KOPT-K1 (cell line): ENCODE data around the gene LUC7L3.
"Not testable (repeated sequence)": the region's sequence is repeated elsewhere in the genome, so short reads cannot be mapped to it uniquely, and the experiment has no call there.

ENCODE experiments used
- H3K27ac ChIP-seq: fragments of 200-600 bp; sonication (generic); 2 replicates; pipeline ENCODE4 v1.5.1; 2016; ENCODE audit warnings: antibody characterized with exemption, mild to moderate bottlenecking, low read depth, low read length; ENCODE audit not compliant: poor library complexity, severe bottlenecking
- H3K36me3 ChIP-seq: fragments of 200-600 bp; sonication (generic); 2 replicates; pipeline ENCODE4 v1.5.1; 2017; ENCODE audit warnings: antibody characterized with exemption, mild to moderate bottlenecking, low read length, moderate library complexity; ENCODE audit not compliant: insufficient read depth
- H3K9me3 ChIP-seq: fragments of 200-600 bp; sonication (generic); 2 replicates; pipeline ENCODE4 v1.5.1; 2017; ENCODE audit warnings: antibody characterized with exemption, low read length, mild to moderate bottlenecking; ENCODE audit not compliant: insufficient read depth, poor library complexity, severe bottlenecking

Gene LUC7L3

DNA sequence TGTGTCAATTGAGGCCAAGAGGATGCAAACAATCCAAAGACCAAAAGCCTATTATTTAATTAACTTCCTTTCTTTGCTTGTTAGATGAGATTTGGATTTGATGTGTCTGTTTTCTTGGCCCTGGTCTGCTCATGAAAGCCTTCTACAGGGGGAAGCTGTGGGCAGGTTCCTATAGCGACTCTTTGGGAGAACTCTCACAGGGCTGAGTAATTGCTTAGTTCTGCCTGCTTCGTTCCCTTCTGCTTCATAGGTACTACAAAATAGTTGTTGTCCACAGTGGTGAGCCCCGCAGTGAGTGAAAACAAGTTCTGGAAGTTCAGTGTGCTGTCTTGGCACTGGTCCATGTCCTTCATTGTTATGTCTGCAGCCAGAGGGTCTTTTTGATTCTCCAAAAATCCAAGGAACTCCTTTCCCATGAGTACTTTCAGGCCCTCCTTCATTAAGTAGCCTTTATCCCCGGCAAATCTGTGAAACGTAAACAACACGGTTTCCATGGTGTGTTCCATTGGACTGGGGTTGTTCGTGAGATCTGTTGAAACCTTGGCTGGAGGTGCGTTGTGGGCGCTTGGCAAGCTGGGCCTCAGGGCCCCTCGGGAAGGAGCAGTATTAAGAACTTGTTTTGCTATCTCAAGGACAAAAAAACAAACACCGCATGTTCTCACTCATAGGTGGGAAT lies 77.9 kb downstream of the LUC7L3 start:
- Histone ChIP-seq H3K36me3 (no peaks in the 10 kb centered on the region), H3K27ac (no peak overlapping the region), H3K9me3 (no peaks in the 10 kb centered on the region)

DNA sequence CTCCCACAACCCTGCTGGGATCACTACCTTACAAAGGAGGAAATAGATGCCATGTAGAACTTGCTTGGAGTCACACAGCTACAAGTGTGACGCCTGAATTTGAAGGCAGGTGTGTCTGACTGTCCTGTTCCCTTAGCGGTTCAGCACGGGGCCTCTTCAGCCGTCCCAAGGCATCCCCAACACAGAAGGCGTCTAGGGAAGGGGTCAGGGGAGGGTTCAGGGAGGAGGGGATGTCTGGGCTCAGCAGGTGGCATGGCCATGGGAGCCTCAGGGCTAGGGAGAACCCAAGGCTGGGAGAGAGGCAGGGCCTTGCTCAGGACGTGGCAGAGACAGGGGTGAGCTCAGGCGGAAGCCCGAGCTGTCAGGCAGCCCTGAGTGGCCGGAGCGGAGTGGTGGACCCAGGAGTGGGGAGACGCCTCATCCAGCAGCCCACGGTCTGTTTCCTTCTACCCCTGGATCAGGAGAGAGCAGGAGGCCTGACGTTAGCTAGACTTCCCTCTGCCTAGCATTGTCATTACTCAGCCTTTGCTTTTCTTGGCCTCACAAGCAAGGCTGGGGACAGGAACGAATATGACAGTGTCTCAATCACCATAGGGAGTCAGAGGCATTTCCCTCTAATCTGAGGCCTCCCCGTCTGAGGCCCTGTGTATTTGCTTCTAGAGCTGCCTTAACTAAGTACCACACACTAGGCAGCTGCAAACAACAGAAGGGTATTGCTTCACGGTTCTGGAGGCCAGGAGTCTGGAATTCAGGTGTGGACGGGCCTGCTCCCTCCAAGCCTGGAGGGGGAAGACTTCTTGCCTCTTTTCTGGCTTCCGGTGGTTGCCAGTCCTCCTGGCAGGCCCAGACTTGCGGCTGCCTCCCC lies 79.3 kb downstream of the LUC7L3 start:
- Histone ChIP-seq H3K9me3 (no peaks in the 10 kb centered on the region), H3K27ac (no peak overlapping the region)

DNA sequence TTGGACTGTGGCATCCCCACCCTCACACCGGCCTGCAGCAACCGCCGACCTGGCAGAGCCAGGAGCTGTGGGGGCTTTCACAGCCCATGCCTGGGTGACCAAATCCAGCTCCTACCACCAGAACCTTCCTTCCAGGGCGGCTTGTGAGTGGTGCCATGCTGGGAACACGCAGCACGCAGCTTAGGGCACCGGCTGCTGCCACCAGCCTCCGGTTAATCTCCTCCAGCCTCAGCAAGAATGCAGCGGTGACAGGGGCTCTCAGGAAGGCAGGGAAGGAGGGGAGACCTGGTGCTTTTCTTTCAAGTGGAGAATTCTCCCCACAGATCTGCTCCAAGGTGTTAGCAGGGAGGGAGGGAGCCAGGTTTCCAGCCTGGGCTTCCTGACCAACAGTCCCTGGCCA lies 80.2 kb downstream of the LUC7L3 start:
- H3K27ac ChIP-seq = no peak overlapping the region
- H3K9me3 ChIP-seq = no peaks in the 10 kb centered on the region
- H3K36me3 ChIP-seq = no peaks in the 10 kb centered on the region

More for the DNA sequence above, 79.3 kb downstream of the LUC7L3 start:
- H3K36me3 ChIP-seq = no peaks in the 10 kb centered on the region

DNA sequence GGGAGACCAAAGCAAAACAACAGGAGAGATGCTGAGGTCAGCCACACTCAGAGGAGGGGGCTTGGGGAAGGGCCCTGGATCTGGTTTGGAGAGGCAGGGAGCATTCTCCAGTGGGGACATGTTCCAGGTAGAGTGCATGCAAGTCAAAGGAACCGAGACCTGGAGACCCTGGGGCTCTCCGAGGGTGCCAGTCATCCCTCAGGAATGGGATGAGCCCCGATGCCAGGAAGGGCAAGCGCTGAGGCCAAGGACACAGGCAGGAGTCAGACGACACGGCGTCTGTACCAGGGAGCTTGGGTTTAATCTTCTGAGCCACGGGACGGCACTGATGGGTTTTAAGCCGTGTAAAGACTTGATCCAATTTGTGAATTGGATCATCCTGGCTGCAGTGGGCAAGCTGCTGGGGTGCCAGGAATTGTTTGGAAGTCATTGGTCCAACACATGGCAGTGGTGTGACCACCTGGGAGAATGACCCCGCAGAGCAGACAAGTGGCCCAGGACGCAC lies 80.8 kb downstream of the LUC7L3 start:
- no peak overlapping the region for H3K27ac ChIP-seq
- H3K9me3 ChIP-seq = no peaks in the 10 kb centered on the region

DNA sequence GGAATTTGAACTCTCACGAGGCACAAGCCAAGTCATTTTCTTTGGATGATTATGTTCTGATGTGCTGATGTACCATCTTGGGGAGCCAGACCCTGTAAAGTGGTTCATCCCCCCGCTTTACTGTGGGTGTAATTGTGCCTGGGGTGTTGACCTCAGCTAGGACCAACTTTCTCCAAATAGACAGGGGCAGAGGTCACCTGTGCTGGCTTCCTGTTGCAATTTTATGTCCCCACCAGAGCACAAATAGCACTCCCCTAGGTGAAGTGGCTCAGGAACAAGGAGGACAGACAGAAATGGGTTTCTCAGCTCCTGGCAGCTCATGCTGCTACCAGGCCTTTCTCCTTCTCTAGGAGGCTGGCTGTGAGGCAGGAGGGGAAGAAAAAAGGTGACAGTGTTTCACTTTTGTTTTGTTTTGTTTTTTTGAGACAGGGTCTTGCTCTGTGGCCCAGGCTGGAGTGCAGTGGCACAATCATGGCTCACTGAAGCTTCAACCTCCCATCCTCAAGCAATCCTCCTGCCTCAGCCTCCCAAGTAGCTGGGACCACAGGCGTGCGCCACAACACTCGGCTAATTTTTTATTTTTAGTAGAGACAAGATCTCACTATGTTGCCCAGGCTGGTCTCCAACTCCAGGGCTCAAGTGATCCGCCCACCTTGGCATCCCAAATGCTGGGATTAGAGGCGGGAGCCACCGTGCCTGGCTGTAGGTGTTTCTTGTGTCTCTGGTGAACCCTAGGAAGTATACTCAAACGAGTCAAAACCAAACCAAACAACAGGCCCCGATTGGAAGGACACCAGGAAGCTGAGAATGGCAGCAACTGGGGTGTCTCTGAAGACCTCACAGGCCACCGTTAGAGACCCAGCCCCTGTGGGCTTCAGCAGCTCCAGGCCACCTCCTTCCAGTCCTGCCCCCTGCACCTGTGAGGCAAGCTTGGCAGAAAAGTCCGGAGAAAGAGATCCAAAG lies 83.5 kb downstream of the LUC7L3 start:
- Histone ChIP-seq H3K27ac (no peak overlapping the region), H3K9me3 (no peaks in the 10 kb centered on the region), H3K36me3 (no peaks in the 10 kb centered on the region)

More for the DNA sequence above, 80.8 kb downstream of the LUC7L3 start:
- H3K36me3 ChIP-seq = no peaks in the 10 kb centered on the region

DNA sequence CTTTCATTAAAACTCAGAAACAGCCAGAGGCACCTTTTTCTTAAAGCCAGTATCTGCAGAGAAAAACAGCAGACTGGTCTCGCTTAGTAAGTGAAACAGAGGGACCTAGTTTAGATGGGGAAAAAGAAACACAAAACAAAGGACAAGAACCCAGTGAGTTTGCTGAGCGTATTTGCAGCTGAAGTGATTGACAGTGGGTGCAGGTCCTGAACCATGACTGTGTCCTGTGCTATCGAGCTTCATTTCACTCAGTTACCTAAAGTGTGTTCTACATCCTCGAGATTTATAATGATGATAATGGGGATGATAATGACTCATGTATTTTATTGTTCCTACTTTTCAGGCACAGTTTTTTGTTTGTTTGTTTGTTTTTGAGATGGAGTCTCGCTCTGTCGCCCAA lies 84.3 kb downstream of the LUC7L3 start:
- no peaks in the 10 kb centered on the region for H3K36me3 ChIP-seq
- H3K27ac ChIP-seq = no peak overlapping the region
- no peaks in the 10 kb centered on the region for H3K9me3 ChIP-seq

DNA sequence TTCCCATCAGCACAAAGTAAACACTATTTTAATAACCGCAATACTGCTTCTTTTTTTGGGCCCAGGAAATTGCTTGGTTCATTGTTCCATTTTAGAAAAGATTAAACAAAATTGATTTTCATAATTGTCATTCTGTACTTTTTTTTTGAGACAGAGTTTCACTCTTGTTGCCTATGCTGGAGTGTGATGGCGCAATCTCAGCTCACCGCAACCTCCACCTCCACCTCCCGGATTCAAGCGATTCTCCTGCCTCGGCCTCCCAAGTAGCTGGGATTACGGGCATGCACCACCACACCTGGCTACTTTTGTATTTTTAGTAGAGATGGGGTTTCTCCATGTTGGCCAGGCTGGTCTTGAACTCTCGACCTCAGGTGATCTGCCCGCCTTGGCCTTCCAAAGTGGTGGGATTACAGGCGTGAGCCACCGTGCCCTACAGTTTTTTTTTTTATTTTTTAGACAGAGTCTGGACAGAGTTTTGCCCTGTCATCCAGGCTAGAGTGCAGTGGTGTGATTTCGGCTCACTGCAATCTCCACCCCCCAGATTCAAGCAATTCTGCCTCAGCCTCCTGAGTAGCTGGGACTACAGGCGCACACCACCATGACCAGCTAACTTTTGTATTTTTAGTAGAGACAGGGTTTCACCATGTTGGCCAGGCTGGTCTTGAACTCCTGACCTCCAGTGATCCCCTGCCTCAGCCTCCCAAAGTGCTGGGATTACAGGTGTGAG lies 85.5 kb downstream of the LUC7L3 start:
- not testable (repeated sequence) for H3K9me3 ChIP-seq, H3K36me3 ChIP-seq, H3K27ac ChIP-seq

DNA sequence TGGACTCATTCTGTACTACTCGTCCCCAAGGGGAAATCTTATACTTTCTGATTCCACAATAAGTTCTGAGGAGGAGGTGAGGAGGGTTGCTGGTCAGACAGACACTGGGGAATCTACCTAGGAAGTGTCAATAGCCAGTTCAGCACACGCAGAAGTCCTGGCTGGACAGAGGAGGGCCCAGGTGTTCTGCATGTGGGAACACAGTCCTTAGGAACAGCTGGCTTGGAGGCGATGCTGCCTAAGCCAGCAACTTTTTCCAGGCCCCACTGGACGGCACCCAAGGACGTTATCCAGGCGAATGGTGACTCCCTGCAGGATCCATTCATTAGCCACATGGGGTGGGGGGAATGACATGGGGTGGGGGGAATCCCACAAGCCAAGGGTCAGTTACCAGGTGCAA lies 86.1 kb downstream of the LUC7L3 start:
- H3K9me3 ChIP-seq = no peaks in the 10 kb centered on the region
- no peak overlapping the region for H3K27ac ChIP-seq
- H3K36me3 ChIP-seq = no peaks in the 10 kb centered on the region
